GM19467 (cell line): Measurements from ENCODE around the gene PTGES3L.
"Not testable (repeated sequence)": the region's sequence is repeated elsewhere in the genome, so short reads cannot be mapped to it uniquely, and the experiment has no call there.

ENCODE experiments used
- ATAC-seq: cut with Tn5 transposase; IDR thresholded peaks from one replicate; pipeline ENCODE4 v1.9.1; 2021; ENCODE audit warnings: mild to moderate bottlenecking, moderate library complexity; ENCODE audit not compliant: unreplicated experiment

PTGES3L gene

DNA sequence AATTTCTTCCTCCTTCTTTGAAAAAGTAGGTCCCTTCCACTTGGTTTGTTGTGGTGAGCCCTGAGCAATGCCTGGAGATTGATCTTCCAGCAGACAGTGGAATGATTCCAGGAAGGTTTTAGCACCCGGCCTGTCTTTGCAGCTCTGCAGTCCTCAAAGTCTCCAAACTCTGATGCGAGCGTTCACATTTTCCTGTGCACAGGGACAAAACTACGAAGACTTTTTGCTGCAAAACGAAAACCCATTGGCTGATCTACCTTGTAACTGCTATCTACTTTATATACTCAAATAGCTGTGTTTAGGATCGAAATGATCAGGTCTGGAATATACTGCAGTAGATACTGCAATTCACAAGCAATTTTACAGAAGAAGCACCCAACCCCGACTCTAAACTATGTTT is 57.6 kb downstream of the PTGES3L start:
- ATAC-seq: no peak

DNA sequence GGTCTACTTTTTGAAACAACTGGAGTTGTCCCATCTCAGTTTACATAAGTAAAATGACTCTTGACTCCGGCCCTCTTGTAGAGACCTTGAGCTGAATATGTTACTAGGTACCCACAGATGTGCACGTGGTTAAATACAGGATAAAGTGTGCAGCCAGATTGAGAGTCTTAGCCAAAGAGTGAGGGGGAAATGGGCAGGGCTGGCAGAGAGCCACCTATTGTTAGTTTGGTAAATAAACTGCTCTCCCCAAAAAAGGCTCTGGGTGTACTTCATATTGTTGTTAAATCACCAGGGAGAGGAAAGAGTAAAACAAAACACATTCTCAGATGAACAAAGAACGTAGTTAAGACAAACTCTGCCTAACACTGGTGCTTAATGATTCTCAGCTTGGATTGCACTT is 59.0 kb downstream of the PTGES3L start:
- no peak for ATAC-seq

DNA sequence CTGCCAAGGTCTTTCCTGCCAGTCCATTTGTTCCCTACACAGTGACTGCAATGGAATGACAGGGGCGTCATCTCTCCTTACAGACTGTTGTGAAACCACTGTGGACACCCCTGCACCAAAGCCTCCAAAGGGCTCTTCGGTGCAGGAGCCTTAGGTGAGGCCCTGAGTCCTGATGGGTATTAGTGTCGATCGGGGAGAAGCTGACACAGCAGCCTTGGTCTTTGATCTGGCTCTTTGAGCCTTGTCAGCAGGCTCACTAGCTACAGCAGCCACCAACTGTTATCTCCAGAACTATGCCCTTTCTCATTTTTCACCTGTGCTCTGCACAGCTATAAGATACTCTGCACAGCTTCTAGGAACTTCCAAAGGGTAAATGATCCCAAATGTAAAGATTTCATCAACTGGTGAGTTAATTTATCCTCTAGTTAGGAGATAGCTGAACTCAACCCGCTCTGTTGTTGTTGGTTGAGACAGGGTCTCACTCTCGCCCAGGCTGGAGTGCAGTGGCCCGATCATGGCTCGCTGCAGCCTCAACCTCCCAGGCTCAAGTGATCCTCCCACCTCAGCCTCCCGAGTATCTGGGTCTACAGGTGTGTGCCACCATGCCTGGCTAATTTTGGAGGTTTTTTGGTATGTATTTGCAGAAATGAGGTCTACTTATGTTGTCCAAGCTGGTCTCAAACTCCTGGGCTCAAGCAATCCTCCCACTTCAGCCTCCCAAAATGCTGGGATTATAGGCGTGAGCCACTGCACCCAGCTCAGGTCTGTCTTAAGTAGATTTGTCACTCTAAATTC is 59.6 kb downstream of the PTGES3L start:
- no peak for ATAC-seq

DNA sequence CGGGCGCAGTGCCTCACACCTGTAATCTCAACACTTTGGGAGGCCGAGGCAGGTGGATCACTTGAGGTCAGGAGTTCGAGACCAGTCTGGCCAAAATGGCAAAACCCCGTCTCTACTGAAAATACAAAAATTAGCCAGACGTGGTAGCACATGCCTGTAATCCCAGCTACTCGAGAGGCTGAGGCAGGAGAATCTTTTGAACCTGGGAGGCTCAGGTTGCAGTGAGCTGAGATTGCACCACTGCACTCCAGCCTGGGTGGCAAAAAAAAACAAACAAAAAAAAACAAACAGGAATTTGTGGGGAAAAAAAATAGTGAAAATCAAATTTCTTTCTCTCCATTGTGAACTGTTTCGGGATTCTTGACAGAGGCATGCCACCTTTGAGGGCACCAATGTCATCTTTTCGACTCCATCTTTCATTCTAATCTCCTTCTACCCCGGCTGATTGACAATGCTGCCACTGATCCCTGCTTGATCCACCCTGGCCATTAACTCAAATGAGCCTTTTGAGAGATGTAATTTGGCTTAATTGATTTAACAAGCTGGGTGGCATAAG is 60.3 kb downstream of the PTGES3L start:
- not testable (repeated sequence) for ATAC-seq

GRCh38 chr17:42918902-42919521 is 60.9 kb downstream of the PTGES3L start:
- ATAC-seq: no peak
